Lower leg skin (tissue), 4 donors: ENCODE results near the gene PPP1R12A. TPM values are rescaled to one million over a fixed set of nuclear protein-coding genes. Genes with fewer than 3 reads are reported as not detected.

ENCODE experiments used
- DNase-seq, 2 donors: peaks; one replicate each; pipeline ENCODE4 v3.0.0-alpha.2; 2019; ENCODE audit warnings: low spot score in 2 of 2
- H3K4me3 ChIP-seq: fragments of 200-600 bp; sonication (generic); 2 replicates; pipeline ENCODE4 v1.5.1; 2017; ENCODE audit warnings: mild to moderate bottlenecking, low read depth; ENCODE audit not compliant: poor library complexity, severe bottlenecking
- POLR2A ChIP-seq, 2 donors: fragments of 450-650 bp; IDR thresholded peaks; one replicate each; pipeline ENCODE4 v1.6.1; 2016 to 2017; ENCODE audit warnings: antibody characterized with exemption in 2 of 2, mild to moderate bottlenecking in 1 of 2, moderate library complexity in 1 of 2
- WGBS, 2 donors: methylation state at CpG; one replicate each; pipeline ENCODE4 v1.1.5; 2018; 5-methylcytosine and 5-hydroxymethylcytosine counted together
- intact Hi-C: fragments of 100-400 bp; cut with DNase I; formaldehyde crosslinking; loops from one replicate; pipeline ENCODE4 v1.15.0; 2023; ENCODE audit warnings: low total_unique reads
- total RNA-seq, 4 donors: library from RNA; depleted of rRNA; stranded (reverse); fragments of >200 nt; gene quantifications; one replicate each; pipeline ENCODE4 v1.1.0, GENCODE V29; 2016
- TF ChIP-seq, protein P1 (sequence below), 3 donors: fragments of 450-650 bp; IDR thresholded peaks; one replicate each; pipeline ENCODE4 v1.5.1; 2016; ENCODE audit warnings: antibody characterized with exemption in 3 of 3, mild to moderate bottlenecking in 3 of 3, moderate library complexity in 2 of 3

The PPP1R12A gene
- total RNA-seq, 4 donors from 2014 or later, result 47.6 to 64.1 (median 56.6) TPM

DNA sequence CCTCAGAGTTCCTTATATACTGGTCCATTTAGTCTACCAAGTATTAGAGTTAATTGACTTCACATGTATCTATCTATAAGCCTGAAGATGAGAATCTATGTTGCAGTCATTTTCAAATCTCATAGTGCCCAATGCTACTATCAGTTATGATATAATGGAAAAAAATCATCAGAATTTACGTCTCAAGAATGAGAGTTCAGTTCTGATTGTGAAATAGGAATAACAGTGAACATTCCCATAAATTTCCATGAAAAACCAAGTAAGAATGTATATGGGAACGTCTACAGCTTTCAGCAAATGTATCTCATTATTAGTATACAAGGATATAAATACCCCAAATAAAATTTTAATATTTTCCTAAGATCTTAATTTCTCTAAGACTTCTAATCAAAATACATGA lies 77.2 kb downstream of the PPP1R12A start:
- DNase-seq, result no peak
- 43 to 75% methylated on average over 2 of the region's 2 CpGs for WGBS, 2 donors
- no peak overlapping the region for H3K4me3 ChIP-seq
- intact Hi-C loops, result no loop called here
- TF ChIP-seq, protein P1, sequence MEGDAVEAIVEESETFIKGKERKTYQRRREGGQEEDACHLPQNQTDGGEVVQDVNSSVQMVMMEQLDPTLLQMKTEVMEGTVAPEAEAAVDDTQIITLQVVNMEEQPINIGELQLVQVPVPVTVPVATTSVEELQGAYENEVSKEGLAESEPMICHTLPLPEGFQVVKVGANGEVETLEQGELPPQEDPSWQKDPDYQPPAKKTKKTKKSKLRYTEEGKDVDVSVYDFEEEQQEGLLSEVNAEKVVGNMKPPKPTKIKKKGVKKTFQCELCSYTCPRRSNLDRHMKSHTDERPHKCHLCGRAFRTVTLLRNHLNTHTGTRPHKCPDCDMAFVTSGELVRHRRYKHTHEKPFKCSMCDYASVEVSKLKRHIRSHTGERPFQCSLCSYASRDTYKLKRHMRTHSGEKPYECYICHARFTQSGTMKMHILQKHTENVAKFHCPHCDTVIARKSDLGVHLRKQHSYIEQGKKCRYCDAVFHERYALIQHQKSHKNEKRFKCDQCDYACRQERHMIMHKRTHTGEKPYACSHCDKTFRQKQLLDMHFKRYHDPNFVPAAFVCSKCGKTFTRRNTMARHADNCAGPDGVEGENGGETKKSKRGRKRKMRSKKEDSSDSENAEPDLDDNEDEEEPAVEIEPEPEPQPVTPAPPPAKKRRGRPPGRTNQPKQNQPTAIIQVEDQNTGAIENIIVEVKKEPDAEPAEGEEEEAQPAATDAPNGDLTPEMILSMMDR (IDR thresholded peaks at IDR 0.05), result no peak
- TF ChIP-seq POLR2A (IDR thresholded peaks at IDR 0.05), result no peak

DNA sequence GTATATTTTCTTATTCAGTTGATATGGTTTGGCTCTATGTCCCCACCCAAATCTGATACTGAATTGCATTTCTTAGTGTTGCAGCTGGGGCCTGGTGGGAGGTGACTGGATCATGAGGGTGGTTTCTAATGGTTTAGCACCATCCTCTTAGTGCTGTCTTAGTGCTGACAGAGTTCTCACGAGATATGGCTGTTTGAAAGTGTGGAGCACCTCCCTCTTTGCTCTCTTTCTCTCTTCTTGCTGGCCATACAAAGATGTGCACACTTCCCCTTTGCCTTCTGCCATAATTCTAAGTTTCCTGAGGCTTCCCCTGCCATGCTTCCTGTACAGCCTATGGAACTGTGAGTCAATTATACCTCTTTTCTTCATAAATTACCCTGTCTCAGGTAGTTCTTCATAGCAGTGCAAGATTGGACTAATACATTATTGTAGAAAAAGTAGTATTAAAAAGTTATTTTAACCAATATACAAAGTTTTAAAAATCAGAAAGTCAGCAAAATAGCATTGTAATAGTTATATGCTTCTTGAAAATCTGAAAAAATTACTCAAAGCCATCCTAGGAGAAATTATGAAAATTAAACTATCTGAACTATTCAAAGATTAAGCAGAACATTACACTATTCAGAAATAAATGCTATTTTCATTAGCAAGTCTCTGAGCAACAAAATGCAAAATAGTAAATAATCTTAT lies 84.1 kb downstream of the PPP1R12A start:
- H3K4me3 ChIP-seq, result no peak overlapping the region

DNA sequence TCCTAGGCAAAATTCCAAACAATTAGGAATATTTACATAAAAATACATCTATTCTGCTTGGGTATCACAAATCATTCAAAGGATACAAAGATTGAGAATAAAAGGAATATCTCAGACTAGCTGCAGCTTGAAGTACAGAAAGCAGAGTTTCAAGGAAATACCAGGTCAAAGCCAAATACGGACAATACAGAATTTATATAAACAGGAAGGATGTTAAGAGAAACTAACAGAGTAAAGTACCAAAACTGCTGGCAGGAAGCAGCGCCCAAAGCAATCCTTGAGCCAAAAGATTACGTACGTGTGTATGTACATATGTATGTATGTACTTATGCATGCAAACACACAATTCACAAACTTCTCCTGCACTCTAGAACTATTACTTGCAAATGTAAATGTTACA lies 86.6 kb downstream of the PPP1R12A start:
- DNase-seq, result no peak
- no peak overlapping the region for H3K4me3 ChIP-seq
- intact Hi-C loops, result no loop called here
- no peak for TF ChIP-seq POLR2A (IDR thresholded peaks at IDR 0.05)
- TF ChIP-seq, protein P1 (IDR thresholded peaks at IDR 0.05), result no peak
- 22 to 59% methylated on average over 4 of the region's 4 CpGs for WGBS, 2 donors

More for the DNA sequence above, 84.1 kb downstream of the PPP1R12A start:
- no peak for TF ChIP-seq POLR2A (IDR thresholded peaks at IDR 0.05)
- TF ChIP-seq, protein P1 (IDR thresholded peaks at IDR 0.05), result no peak
- WGBS, 2 donors, result 100% methylated on average over 1 of the region's 1 CpG
- intact Hi-C loops, result no loop called here
- DNase-seq, result no peak

DNA sequence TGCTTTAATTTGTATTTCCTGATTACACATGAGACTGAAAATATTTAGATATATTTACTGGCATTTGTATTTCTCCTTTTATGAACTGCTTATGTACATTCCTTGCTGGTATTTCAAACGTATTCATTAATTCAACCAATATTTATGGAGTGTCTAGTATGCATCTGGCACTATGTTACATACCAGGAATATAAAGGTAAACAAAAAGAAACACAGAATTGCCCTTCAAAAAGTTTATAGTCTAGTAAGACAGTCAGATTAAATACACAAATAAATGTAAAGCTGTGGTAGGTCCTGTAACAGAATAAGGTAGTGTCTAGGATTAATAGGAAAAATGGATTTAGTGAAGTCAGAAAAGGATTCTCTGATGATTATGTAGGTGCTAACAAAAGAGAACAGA lies 87.5 kb downstream of the PPP1R12A start:
- H3K4me3 ChIP-seq, result no peak overlapping the region
- TF ChIP-seq, protein P1 (IDR thresholded peaks at IDR 0.05), result no peak
- TF ChIP-seq POLR2A (IDR thresholded peaks at IDR 0.05), result no peak
- WGBS, 2 donors, result 47 to 56% methylated on average over 1 of the region's 1 CpG
- no peak for DNase-seq
- intact Hi-C loops, result no loop called here

DNA sequence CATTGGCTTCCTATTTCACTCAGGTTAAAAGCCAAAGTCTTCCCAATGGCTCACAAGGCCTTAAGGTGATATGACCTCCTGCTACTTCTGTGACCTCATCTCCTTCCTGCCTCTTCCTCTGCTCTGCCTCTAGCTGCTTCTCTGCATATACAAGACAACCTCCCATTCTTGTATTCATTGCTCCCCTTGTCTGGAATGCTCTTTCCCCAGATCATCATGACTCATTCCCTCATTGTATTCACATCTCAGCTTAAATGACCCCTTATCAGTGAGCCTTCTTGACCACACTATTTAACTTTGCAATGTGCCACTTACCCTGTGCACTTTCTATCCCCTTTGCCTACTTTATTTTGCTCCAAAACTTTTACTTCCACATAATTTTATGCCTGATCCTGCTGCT lies 90.2 kb downstream of the PPP1R12A start:
- intact Hi-C loops, result no loop called here
- TF ChIP-seq POLR2A (IDR thresholded peaks at IDR 0.05), result no peak
- TF ChIP-seq, protein P1 (IDR thresholded peaks at IDR 0.05), result no peak
- DNase-seq, result no peak
- H3K4me3 ChIP-seq, result no peak overlapping the region

DNA sequence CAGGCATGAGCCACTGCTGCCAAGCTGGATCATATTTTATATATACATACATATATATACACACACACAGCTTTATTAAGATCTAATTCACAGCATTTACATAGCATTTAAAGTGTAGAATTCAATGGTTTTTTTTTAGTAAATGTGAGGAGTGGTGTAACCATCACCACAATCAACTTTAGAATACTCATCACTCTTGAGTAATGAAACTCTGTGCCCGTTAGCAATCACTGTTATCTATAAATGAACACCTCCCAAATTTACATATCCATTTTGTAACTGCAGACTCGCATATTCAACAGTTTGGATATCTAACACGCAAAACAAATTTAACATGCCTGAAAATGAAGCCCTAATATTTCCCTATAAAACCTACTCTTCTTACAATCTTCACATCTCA lies 90.9 kb downstream of the PPP1R12A start:
- intact Hi-C loops, result no loop called here
- H3K4me3 ChIP-seq, result no peak overlapping the region
- DNase-seq, result no peak
- no peak for TF ChIP-seq POLR2A (IDR thresholded peaks at IDR 0.05)
- TF ChIP-seq, protein P1 (IDR thresholded peaks at IDR 0.05), result no peak
- 81 to 86% methylated on average over 3 of the region's 3 CpGs for WGBS, 2 donors
